ENCODE results near the gene SPINK13. TPM values are rescaled to one million over a fixed set of nuclear protein-coding genes. Genes with fewer than 3 reads are reported as not detected.

Gene SPINK13
- polyA plus RNA-seq, 1 donor from 2014 or later, result not detected

GRCh38 chr5:148333262-148333849 is 64.8 kb downstream of the SPINK13 start:
- Histone ChIP-seq H3K27ac (ENCODE audit: low read length) (no peak overlapping the region), H3K36me3 (ENCODE audit: insufficient read depth, low read length) (no peaks in the 10 kb centered on the region), H4K20me1 (ENCODE audit: insufficient read depth) (no peaks in the 10 kb centered on the region), H3K9me3 (ENCODE audit: low read length) (no peaks in the 10 kb centered on the region), H3K27me3 (ENCODE audit: insufficient read depth, low read depth, low read length) (no peaks in the 10 kb centered on the region), H3F3A (ENCODE audit: insufficient read depth, low read length, poor library complexity, severe bottlenecking) (no peaks in the 10 kb centered on the region), H3K4me2 (ENCODE audit: low read length) (no peak overlapping the region), H2AFZ (ENCODE audit: low read depth, low read length) (no peak overlapping the region), H3K9ac (ENCODE audit: low read length) (no peak overlapping the region), H3K4me3 (ENCODE audit: low read length) (no peak overlapping the region), H3K79me2 (replicated peaks; ENCODE audit: insufficient read depth, low read length) (no peaks in the 10 kb centered on the region), H3K9me2 (ENCODE audit: insufficient read depth, low read length) (no peaks in the 10 kb centered on the region)
- TF ChIP-seq SMC3 (conservative IDR thresholded peaks at IDR 0.05; ENCODE audit: poor library complexity), result no peak
- no peak for TF ChIP-seq POLR2AphosphoS5 (IDR thresholded peaks at IDR 0.05)
- no peak for TF ChIP-seq RAD21 (conservative IDR thresholded peaks at IDR 0.05)
- no peak for TF ChIP-seq EP300 (conservative IDR thresholded peaks at IDR 0.05; ENCODE audit: poor library complexity, severe bottlenecking)
- TF ChIP-seq MXI1 (conservative IDR thresholded peaks at IDR 0.05; ENCODE audit: poor library complexity, severe bottlenecking), result no peak
- no peak for TF ChIP-seq TAF1 (IDR thresholded peaks at IDR 0.05; ENCODE audit: low read depth)
- TF ChIP-seq CTCF (IDR thresholded peaks at IDR 0.05; ENCODE audit: poor library complexity, severe bottlenecking), result no peak
- no peak for TF ChIP-seq EZH2 (IDR thresholded peaks at IDR 0.05; ENCODE audit: borderline replicate concordance, insufficient read depth, low read length, poor library complexity, severe bottlenecking)
- no peak for TF ChIP-seq REST (IDR thresholded peaks at IDR 0.05; ENCODE audit: borderline replicate concordance)

- H3F3A ChIP-seq (ENCODE audit: insufficient read depth, low read length, poor library complexity, severe bottlenecking), result no peaks in the 10 kb centered on the region
- no peaks in the 10 kb centered on the region for H3K9me3 ChIP-seq (ENCODE audit: low read length)
- H3K79me2 ChIP-seq (replicated peaks; ENCODE audit: insufficient read depth, low read length), result no peaks in the 10 kb centered on the region
- H3K4me3 ChIP-seq (ENCODE audit: low read length), result no peak within 1 kb of the TSS
- TF ChIP-seq EP300 (conservative IDR thresholded peaks at IDR 0.05; ENCODE audit: poor library complexity, severe bottlenecking), result no peak
- TF ChIP-seq SMC3 (conservative IDR thresholded peaks at IDR 0.05; ENCODE audit: poor library complexity), result no peak
- TF ChIP-seq EZH2 (IDR thresholded peaks at IDR 0.05; ENCODE audit: borderline replicate concordance, insufficient read depth, low read length, poor library complexity, severe bottlenecking), result no peak
- TF ChIP-seq TAF1 (IDR thresholded peaks at IDR 0.05; ENCODE audit: low read depth), result no peak
- no peak for TF ChIP-seq MXI1 (conservative IDR thresholded peaks at IDR 0.05; ENCODE audit: poor library complexity, severe bottlenecking)
- no peak for TF ChIP-seq POLR2AphosphoS5 (IDR thresholded peaks at IDR 0.05)
- TF ChIP-seq REST (IDR thresholded peaks at IDR 0.05; ENCODE audit: borderline replicate concordance), result no peak
- no peak for TF ChIP-seq CTCF (IDR thresholded peaks at IDR 0.05; ENCODE audit: poor library complexity, severe bottlenecking)
- H3K9me2 ChIP-seq (ENCODE audit: insufficient read depth, low read length), result no peaks in the 10 kb centered on the region
- H3K4me2 ChIP-seq (ENCODE audit: low read length), result no peak within 1 kb of the TSS
- H3K27me3 ChIP-seq (ENCODE audit: insufficient read depth, low read depth, low read length), result no peaks in the 10 kb centered on the region
- no peaks in the 10 kb centered on the region for H3K36me3 ChIP-seq (ENCODE audit: insufficient read depth, low read length)
- H2AFZ ChIP-seq (ENCODE audit: low read depth, low read length), result no peak within 1 kb of the TSS
- no peak within 1 kb of the TSS for H3K9ac ChIP-seq (ENCODE audit: low read length)
- no peak within 1 kb of the TSS for H3K27ac ChIP-seq (ENCODE audit: low read length)
- H4K20me1 ChIP-seq (ENCODE audit: insufficient read depth), result no peaks in the 10 kb centered on the region
These were observed 66.7 kb downstream of the SPINK13 start, which contains the start of gene SPINK9 for GRCh38 chr5:148335259-148335658. SPINK9 (plus strand) TSS chr5:148335559; CDS start chr5:148335614, 55 bp downstream.
